Epithelial cell of proximal tubule (primary cell): ENCODE data around the gene CDC42EP5. TPM values are rescaled to one million over a fixed set of nuclear protein-coding genes. Genes with fewer than 3 reads are reported as not detected.

Experiments
- DNase-seq: peaks from one replicate; pipeline ENCODE4 v3.0.0-alpha.2; 2011; ENCODE audit warnings: low read depth
- H3K4me3 ChIP-seq: 2 replicates; pipeline ENCODE4 v1.5.1; 2011; ENCODE audit warnings: low read depth, mild to moderate bottlenecking, low read length
- total RNA-seq: library from RNA; depleted of rRNA; stranded (reverse); fragments of >200 nt; gene quantifications from 2 replicates; pipeline ENCODE4 v1.2.3, GENCODE V29; 2015
- TF ChIP-seq, protein P1 (sequence below): conservative IDR thresholded peaks from 2 replicates; pipeline ENCODE4 v1.5.1; 2012; ENCODE audit warnings: low read depth, mild to moderate bottlenecking, low read length

The CDC42EP5 gene
- total RNA-seq, 1 donor from 2014 or later = 33.7 TPM

DNA sequence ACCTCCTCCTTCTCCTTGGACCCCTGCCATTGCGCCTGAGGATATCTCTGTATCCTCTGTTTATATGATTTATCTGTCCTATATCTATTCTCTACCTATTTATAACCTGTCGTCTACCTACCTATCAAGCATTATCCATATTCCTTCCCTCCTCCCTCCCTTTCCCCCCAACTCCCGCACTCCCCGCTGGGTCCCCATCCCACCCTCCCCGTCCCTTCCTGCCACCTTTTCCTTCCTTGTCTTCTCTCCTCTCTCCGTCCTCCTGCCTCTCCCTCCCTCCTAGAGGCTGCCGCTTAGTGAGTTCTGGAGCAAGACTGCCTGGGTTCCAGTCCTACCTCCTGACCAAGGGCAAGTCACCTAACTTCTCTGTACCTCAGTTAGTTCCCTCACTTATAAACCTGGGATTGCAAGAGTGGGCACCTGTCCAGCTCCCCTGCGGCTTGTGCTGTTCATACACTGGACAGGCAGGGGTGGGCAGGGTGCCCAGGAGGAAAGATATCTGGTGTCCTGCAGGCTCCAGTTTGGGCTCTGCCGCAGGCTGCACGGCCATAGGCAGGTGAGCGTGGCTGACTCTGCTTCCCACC is 41.7 kb downstream of the CDC42EP5 start:
- DNase-seq = no peak
- H3K4me3 ChIP-seq = peak overlapping the region; percentile 14
- TF ChIP-seq, protein P1, sequence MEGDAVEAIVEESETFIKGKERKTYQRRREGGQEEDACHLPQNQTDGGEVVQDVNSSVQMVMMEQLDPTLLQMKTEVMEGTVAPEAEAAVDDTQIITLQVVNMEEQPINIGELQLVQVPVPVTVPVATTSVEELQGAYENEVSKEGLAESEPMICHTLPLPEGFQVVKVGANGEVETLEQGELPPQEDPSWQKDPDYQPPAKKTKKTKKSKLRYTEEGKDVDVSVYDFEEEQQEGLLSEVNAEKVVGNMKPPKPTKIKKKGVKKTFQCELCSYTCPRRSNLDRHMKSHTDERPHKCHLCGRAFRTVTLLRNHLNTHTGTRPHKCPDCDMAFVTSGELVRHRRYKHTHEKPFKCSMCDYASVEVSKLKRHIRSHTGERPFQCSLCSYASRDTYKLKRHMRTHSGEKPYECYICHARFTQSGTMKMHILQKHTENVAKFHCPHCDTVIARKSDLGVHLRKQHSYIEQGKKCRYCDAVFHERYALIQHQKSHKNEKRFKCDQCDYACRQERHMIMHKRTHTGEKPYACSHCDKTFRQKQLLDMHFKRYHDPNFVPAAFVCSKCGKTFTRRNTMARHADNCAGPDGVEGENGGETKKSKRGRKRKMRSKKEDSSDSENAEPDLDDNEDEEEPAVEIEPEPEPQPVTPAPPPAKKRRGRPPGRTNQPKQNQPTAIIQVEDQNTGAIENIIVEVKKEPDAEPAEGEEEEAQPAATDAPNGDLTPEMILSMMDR = no peak

DNA sequence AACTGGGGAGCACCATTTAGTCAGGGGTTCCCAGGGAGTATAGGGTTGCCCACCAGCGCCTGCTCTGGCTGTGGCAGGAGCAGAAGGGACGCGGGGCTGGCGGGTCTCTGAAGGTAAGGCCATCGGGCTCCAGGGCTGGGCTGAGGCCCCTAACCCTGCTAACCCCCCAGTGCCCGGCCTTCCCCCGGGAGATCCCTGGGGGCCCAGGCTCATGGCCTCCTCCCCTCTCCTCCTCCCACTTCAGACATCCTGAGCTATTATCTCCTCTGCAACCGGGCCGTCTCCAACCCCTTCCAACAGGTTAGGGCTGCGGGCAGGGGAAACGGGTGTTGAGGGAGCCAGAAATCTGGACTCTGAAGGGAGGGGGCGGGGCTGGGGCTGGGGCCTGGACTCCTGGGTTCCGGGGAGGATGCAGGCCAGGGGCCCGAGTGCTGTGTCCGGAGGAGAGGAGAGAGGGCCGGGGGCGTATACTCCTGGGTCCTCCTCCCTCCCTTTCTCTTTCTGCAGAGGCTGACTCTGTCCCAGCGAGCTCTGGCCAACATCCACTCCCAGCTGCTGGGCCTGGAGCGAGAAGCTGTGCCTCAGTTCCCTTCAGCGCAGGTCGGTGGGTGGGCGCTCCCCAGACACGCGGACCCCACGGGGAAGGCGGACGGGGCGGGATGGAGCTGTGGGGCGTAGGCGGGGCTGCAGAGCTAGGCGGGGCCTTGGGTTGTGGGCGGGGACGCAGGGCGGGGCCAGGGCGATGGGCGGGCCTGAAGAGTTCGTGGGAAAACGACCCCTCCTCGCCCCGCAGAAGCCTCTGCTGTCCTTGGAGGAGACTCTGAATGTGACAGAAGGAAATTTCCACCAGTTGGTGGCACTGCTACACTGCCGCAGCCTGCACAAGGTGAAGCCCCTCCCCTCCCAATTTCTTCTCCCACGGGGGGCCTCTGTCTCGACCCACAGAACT is 42.5 kb downstream of the CDC42EP5 start:
- H3K4me3 ChIP-seq = peak overlapping the region; percentile 14

DNA sequence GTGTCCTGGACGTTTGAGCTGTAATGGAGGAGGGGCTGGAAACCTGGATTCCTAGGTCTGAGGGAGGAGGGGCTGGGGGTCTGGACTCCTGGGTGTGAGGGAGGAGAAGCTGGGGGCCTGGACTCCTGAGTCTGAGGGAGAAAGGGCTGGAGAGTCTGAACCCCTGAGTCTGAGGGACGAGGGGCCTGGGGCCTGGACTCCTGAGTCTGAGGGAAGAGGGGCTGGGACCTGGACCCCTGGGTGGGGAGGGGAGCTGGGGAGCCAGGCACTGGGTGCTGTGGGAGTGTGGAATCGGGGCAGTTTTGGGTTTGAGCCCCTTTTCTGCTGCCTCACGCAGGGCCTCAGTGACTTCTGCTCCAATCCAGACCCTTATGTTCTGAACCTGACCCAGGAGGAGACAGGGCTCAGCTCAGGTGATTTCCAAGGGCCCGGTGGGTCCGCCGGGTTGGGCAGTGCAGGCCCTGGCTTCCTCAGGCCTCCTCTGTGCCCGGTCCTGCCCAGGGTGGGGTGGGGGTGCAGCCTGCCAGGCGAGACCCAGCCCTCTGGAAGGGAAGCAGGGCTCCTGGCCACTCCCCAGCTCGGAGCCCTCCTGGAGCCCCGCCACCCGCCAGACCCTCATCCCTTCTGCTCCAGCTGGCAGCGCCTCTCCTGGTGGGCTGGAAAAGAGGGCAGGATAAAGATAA is 43.4 kb downstream of the CDC42EP5 start:
- DNase-seq = no peak
- no peak overlapping the region for H3K4me3 ChIP-seq
- TF ChIP-seq, protein P1 = no peak

More for the DNA sequence above, 42.5 kb downstream of the CDC42EP5 start:
- no peak for DNase-seq
- TF ChIP-seq, protein P1 = peak; percentile 15

DNA sequence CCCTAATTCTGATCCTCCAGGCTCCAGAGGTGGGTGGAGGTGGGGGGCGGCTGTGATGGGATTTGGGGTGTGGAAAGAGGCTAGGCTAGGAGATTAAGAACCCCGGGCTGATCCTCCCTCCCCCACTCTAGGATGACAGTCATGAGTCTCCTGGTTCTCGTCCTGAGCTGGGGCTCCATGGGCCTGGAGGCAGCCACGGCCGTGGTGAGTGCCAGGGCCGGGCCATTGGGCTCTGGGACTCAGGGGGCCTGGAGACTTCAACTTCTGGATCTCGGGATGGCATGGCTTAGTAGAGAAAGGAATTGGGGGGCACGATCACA is 44.0 kb downstream of the CDC42EP5 start:
- no peak overlapping the region for H3K4me3 ChIP-seq
- DNase-seq = no peak

DNA sequence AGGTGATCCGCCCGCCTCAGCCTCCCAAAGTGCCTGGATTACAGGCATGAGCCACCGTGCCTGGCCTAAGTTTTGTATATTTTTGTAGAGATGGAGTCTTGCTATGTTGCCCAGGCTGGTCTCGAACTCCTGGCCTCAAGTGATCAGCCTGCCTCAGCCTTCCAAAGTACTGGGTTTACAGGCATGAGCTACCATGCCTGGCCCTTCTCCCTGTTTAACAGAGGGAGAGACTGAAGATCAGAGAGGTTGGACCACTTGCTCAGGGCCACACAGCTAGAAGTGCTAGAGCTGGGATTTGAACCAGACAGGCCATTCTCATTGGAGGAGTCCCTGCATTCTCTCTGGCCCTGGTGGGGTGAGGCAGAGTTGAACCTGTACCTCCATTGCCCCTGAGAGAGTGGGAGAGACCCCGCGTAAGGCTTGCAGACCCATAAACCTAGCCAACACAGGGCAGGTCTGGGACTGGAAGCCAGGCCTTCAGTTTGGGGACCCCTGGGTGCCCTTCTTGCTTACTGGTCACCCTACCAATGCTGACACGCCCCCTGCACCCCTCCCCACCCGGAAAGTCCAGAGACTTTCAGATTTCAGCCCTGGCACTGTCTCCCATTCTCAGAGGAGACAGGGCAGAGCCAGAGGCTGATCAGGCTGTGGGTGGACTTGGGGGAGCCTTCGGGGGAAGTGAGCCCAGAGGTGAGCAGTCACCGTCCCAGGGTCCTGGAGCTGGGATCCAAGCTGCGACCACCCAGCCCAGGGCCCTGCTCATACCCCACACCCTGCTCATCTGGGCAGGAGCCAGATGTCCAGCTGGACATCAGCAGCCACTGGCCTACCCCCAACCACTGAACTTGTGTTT is 44.5 kb downstream of the CDC42EP5 start:
- H3K4me3 ChIP-seq = no peak overlapping the region
- no peak for DNase-seq
- TF ChIP-seq, protein P1 = no peak

More for the DNA sequence above, 44.0 kb downstream of the CDC42EP5 start:
- TF ChIP-seq, protein P1 = no peak

DNA sequence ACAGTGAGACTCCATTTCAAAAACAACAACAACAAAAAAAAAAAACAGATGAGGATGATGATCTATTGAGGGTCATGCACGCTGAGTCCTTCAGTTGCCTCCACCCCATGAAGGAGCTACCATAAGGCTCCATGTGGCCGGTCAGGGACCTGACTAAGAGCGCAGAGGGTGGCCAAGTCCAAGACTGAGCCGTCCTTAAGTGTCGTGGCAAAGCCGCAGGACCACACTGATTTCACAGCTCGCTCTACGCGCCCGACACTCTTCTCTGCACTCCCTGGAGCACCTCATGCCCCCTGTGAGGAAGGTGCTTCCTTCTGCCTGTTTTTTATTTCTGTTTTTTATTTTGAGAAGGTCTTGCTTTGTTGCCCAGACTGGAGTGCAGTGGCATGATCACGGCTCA is 45.5 kb downstream of the CDC42EP5 start:
- no peak for DNase-seq
- TF ChIP-seq, protein P1 = no peak
- H3K4me3 ChIP-seq = no peak overlapping the region
